ENCODE measurements around the gene SMIM28. TPM values are rescaled to one million over a fixed set of nuclear protein-coding genes. Genes with fewer than 3 reads are reported as not detected.

The SMIM28 gene
- total and polyA plus RNA-seq, 2 experiments from 2014 or later = not detected

DNA sequence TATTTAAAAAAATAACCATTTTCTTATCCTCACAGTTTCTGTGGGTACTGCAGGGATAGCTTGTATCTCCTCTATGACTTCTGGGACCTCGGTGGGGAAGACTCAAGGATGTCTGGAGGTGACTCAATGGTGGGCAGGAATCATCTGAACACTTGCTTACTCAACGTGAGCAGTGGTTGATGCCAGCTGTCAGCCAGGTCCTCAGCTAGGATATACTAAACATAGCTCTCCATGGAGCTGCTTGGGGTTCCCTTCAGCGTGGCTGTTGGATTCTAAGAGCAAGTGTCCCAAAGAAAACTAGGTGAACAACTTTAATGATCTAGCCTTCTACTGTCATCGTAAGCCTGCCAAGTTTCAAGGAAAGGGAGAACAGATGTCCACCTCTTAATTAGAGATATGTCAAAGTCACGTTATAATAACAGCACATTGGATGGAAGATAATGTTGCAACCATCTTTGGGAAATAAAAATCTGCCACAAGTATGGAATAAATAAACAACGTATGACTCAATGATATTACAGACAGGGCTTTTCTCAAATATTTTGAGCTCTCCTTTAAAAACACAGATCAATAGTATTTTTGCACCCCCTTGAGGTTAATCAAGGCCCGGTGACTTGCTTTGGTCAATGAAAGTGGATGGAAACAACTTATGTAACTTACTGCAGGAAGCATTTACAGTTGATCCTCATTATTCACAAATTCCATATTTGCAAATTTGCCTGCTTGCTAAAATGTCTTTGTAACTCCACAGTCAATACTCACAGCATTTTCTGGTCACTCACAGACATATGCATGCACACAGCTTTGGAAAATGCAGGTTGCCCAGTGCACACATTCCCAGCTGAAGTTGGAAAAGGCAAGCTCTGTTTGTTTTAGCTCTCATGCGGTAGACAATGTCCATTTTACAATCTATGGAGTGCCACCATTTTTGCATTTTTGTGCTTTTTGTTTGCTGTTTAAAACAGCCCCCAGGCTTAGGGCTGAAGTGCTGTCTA lies 19.7 kb downstream of the SMIM28 start:
- Histone ChIP-seq H3K4me1 (ENCODE audit: low read depth) (peaks cover 28% of the 10 kb centered on the region), H3K27ac (no peak overlapping the region), H3K9me3 (ENCODE audit: low read depth) (no peaks in the 10 kb centered on the region), H3K4me3 (no peak overlapping the region), H3K36me3 (no peaks in the 10 kb centered on the region), H3K27me3 (no peaks in the 10 kb centered on the region)
- TF ChIP-seq, protein P1, sequence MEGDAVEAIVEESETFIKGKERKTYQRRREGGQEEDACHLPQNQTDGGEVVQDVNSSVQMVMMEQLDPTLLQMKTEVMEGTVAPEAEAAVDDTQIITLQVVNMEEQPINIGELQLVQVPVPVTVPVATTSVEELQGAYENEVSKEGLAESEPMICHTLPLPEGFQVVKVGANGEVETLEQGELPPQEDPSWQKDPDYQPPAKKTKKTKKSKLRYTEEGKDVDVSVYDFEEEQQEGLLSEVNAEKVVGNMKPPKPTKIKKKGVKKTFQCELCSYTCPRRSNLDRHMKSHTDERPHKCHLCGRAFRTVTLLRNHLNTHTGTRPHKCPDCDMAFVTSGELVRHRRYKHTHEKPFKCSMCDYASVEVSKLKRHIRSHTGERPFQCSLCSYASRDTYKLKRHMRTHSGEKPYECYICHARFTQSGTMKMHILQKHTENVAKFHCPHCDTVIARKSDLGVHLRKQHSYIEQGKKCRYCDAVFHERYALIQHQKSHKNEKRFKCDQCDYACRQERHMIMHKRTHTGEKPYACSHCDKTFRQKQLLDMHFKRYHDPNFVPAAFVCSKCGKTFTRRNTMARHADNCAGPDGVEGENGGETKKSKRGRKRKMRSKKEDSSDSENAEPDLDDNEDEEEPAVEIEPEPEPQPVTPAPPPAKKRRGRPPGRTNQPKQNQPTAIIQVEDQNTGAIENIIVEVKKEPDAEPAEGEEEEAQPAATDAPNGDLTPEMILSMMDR (IDR thresholded peaks at IDR 0.05; ENCODE audit: low read depth, low read length) = no peak
- peak in 1 of 2 donors; percentile 45 for DNase-seq (ENCODE audit: low read depth in 1 of 2, low spot score in 1 of 2)

- no peaks in the 10 kb centered on the region for H3K27me3 ChIP-seq
- peaks cover 20% of the 10 kb centered on the region for H3K4me1 ChIP-seq (ENCODE audit: low read depth)
These were observed 22.6 kb downstream of the SMIM28 start for GRCh38 chr6:138400326-138400725.

GRCh38 chr6:138401960-138402837 lies 24.5 kb downstream of the SMIM28 start:
- Histone ChIP-seq H3K27ac (no peak overlapping the region), H3K4me3 (no peak overlapping the region), H3K36me3 (peaks cover 12% of the 10 kb centered on the region), H3K4me1 (ENCODE audit: low read depth) (peaks cover 11% of the 10 kb centered on the region), H3K9me3 (ENCODE audit: low read depth) (no peaks in the 10 kb centered on the region), H3K27me3 (no peaks in the 10 kb centered on the region)
- no peak for DNase-seq (ENCODE audit: low read depth in 1 of 2, low spot score in 1 of 2)
- TF ChIP-seq, protein P1 (IDR thresholded peaks at IDR 0.05; ENCODE audit: low read depth, low read length) = no peak

More at GRCh38 chr6:138400326-138400725, 22.6 kb downstream of the SMIM28 start:
- Histone ChIP-seq H3K4me3 (no peak overlapping the region), H3K36me3 (no peaks in the 10 kb centered on the region), H3K9me3 (ENCODE audit: low read depth) (no peaks in the 10 kb centered on the region), H3K27ac (no peak overlapping the region)
- TF ChIP-seq, protein P1 (IDR thresholded peaks at IDR 0.05; ENCODE audit: low read depth, low read length) = no peak
- DNase-seq (ENCODE audit: low read depth in 1 of 2, low spot score in 1 of 2) = no peak

DNA sequence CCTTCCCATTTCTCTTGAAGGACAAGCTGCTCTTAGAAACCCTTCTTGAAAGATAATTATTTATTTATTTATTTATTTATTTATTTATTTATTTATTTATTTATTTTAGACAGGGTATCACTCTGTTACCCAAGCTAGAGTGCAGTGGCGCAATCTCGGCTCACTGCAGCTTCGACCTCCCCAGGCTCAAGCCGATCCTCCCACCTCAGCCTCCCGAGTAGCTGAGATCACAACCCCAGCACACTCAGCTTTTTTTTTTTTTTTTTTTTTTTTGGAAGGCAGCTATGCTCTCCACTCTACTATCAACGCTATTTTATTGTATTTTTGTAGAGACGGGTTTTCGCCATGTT lies 25.1 kb downstream of the SMIM28 start:
- Histone ChIP-seq H3K4me3 (no peak overlapping the region), H3K27ac (no peak overlapping the region), H3K9me3 (ENCODE audit: low read depth) (no peaks in the 10 kb centered on the region), H3K27me3 (no peaks in the 10 kb centered on the region), H3K4me1 (ENCODE audit: low read depth) (peaks cover 7% of the 10 kb centered on the region), H3K36me3 (peaks cover 18% of the 10 kb centered on the region)
- TF ChIP-seq, protein P1 (IDR thresholded peaks at IDR 0.05; ENCODE audit: low read depth, low read length) = no peak
- no peak for DNase-seq (ENCODE audit: low read depth in 1 of 2, low spot score in 1 of 2)

GRCh38 chr6:138403324-138403800 lies 25.7 kb downstream of the SMIM28 start:
- Histone ChIP-seq H3K27me3 (no peaks in the 10 kb centered on the region), H3K9me3 (ENCODE audit: low read depth) (no peaks in the 10 kb centered on the region), H3K36me3 (peaks cover 19% of the 10 kb centered on the region), H3K27ac (peak overlapping the region; percentile 45), H3K4me3 (peak overlapping the region; percentile 52), H3K4me1 (ENCODE audit: low read depth) (peaks cover 7% of the 10 kb centered on the region)
- peak; percentile 29 to 37 for DNase-seq (ENCODE audit: low read depth in 1 of 2, low spot score in 1 of 2)
- TF ChIP-seq, protein P1 (IDR thresholded peaks at IDR 0.05; ENCODE audit: low read depth, low read length) = peak; percentile 21
